Sigmoid colon (tissue), 7 donors: Measurements from ENCODE around the gene ARFGAP1. TPM values are rescaled to one million over a fixed set of nuclear protein-coding genes. Genes with fewer than 3 reads are reported as not detected.

ENCODE experiments used
- DNase-seq: peaks from one replicate; pipeline ENCODE4 v3.0.0-alpha.2; 2019
- H3K27ac ChIP-seq, 4 donors: fragments of 200-600 bp; sonication (generic); one replicate each; pipeline ENCODE4 v1.5.1; 2016 to 2019; ENCODE audit warnings: mild to moderate bottlenecking in 1 of 4
- H3K27me3 ChIP-seq, 3 donors: fragments of 200-600 bp; sonication (generic); one replicate each; pipeline ENCODE4 v1.5.1; 2019; ENCODE audit warnings: mild to moderate bottlenecking in 1 of 3
- H3K36me3 ChIP-seq, 4 donors: fragments of 200-600 bp; sonication (generic); one replicate each; pipeline ENCODE4 v1.5.1; 2016 to 2019
- H3K4me1 ChIP-seq, 4 donors: fragments of 200-600 bp; sonication (generic); one replicate each; pipeline ENCODE4 v1.5.1; 2017 to 2019
- H3K4me3 ChIP-seq, 4 donors: fragments of 200-600 bp; sonication (generic); one replicate each; pipeline ENCODE4 v1.5.1; 2017 to 2019; ENCODE audit warnings: mild to moderate bottlenecking in 2 of 4, moderate library complexity in 1 of 4
- H3K9me3 ChIP-seq, 4 donors: fragments of 200-600 bp in 3 of 4; sonication (generic) in 3 of 4; one replicate each; pipeline versions ENCODE4 v1.5.1 to v1.6.1; 2013 to 2019
- CTCF ChIP-seq, 4 experiments: fragments of 450-650 bp in 3 of 4; fragments of 200-600 bp in 1 of 4; IDR thresholded peaks; one replicate each; pipeline ENCODE4 v1.5.1; 2016 to 2019; ENCODE audit warnings: antibody characterized with exemption in 4 of 4, mild to moderate bottlenecking in 3 of 4, moderate library complexity in 2 of 4
- EP300 ChIP-seq, 4 donors: sonication (generic); formaldehyde crosslinking; IDR thresholded peaks; one replicate each; pipeline ENCODE4 v1.6.1; 2017; ENCODE audit warnings: antibody characterized with exemption in 4 of 4
- POLR2A ChIP-seq, 2 donors: fragments of 450-650 bp; IDR thresholded peaks; one replicate each; pipeline ENCODE4 v1.6.1; 2016; ENCODE audit warnings: antibody characterized with exemption in 2 of 2, mild to moderate bottlenecking in 2 of 2, moderate library complexity in 2 of 2
- POLR2AphosphoS5 ChIP-seq, 4 donors: sonication (generic); formaldehyde crosslinking; IDR thresholded peaks; one replicate each; pipeline ENCODE4 v1.6.1; 2017; ENCODE audit warnings: antibody characterized with exemption in 4 of 4
- WGBS, 2 donors: extraction: QIAGEN DNeasy Blood & Tissue Kit; methylation state at CpG; one replicate each; pipeline ENCODE4 v1.1.7; 2013; 5-methylcytosine and 5-hydroxymethylcytosine counted together
- intact Hi-C: fragments of 100-400 bp; cut with DNase I; formaldehyde crosslinking; loops from one replicate; pipeline ENCODE4 v1.15.1; 2023
- polyA plus RNA-seq, 3 donors: library from polyadenylated mRNA; stranded (reverse); fragments of 200-250 nt; gene quantifications; one replicate each; pipeline ENCODE4 v1.2.3, GENCODE V29; 2013
- total RNA-seq, 4 donors: library from RNA; depleted of rRNA; stranded (reverse); fragments of >200 nt; gene quantifications; one replicate each; pipeline ENCODE4 v1.1.0, GENCODE V29; 2016
- donor health status: healthy with polysubstance abuse.
- donor health status: Bipolar disorder and iron deficiency.
- donor health status: healthy.

ARFGAP1 gene
- total and polyA plus RNA-seq, 7 donors, result 19.8 to 109 (median 31.8) TPM

GRCh38 chr20:63293871-63294535 is 21.4 kb downstream of the ARFGAP1 start:
- intact Hi-C loops, result no loop called here
- WGBS, 2 donors, result 48 to 62% methylated on average over 20 to 22 of the region's 22 CpGs
- DNase-seq, result no peak
- H3K27ac ChIP-seq, result no peak overlapping the region
- H3K36me3 ChIP-seq, result peaks cover 0 to 6% (median 0%) of the 10 kb centered on the region in 4 donors
- H3K9me3 ChIP-seq, result no peaks in the 10 kb centered on the region
- TF ChIP-seq CTCF (IDR thresholded peaks at IDR 0.05), result no peak
- TF ChIP-seq POLR2A (IDR thresholded peaks at IDR 0.05), result no peak
- TF ChIP-seq POLR2AphosphoS5 (IDR thresholded peaks at IDR 0.05), result no peak
- no peak overlapping the region for H3K4me3 ChIP-seq
- H3K4me1 ChIP-seq, result peaks cover 0 to 7% (median 4%) of the 10 kb centered on the region in 4 donors
- H3K27me3 ChIP-seq, result peaks cover 21 to 65% (median 54%) of the 10 kb centered on the region in 3 donors

GRCh38 chr20:63294536-63294900 is 21.9 kb downstream of the ARFGAP1 start:
- Histone ChIP-seq H3K27me3 (peaks cover 21 to 70% (median 59%) of the 10 kb centered on the region in 3 donors), H3K4me1 (peaks cover 0 to 7% (median 4%) of the 10 kb centered on the region in 4 donors), H3K36me3 (peaks cover 0 to 1% (median 0%) of the 10 kb centered on the region in 4 donors), H3K4me3 (no peak overlapping the region), H3K9me3 (no peaks in the 10 kb centered on the region), H3K27ac (no peak overlapping the region)
- 79 to 85% methylated on average over 12 of the region's 12 CpGs for WGBS, 2 donors
- TF ChIP-seq CTCF (IDR thresholded peaks at IDR 0.05), result no peak
- no peak for TF ChIP-seq POLR2AphosphoS5 (IDR thresholded peaks at IDR 0.05)
- TF ChIP-seq EP300 (IDR thresholded peaks at IDR 0.05), result no peak
- no peak for TF ChIP-seq POLR2A (IDR thresholded peaks at IDR 0.05)
- intact Hi-C loops, result no loop called here
- DNase-seq, result no peak

- H3K4me1 ChIP-seq, result peaks cover 0 to 7% (median 4%) of the 10 kb centered on the region in 4 donors
- no peaks in the 10 kb centered on the region for H3K36me3 ChIP-seq
- no peak overlapping the region for H3K27ac ChIP-seq
- peaks cover 21 to 74% (median 60%) of the 10 kb centered on the region in 3 donors for H3K27me3 ChIP-seq
- DNase-seq, result no peak
- no peaks in the 10 kb centered on the region for H3K9me3 ChIP-seq
- intact Hi-C loops, result no loop called here
- TF ChIP-seq CTCF (IDR thresholded peaks at IDR 0.05), result no peak
- TF ChIP-seq POLR2A (IDR thresholded peaks at IDR 0.05), result no peak
- no peak for TF ChIP-seq EP300 (IDR thresholded peaks at IDR 0.05)
- no peak for TF ChIP-seq POLR2AphosphoS5 (IDR thresholded peaks at IDR 0.05)
- H3K4me3 ChIP-seq, result no peak overlapping the region
- 34 to 47% methylated on average over 19 of the region's 19 CpGs for WGBS, 2 donors
These were observed 22.4 kb downstream of the ARFGAP1 start for GRCh38 chr20:63295018-63295417.

- WGBS, 2 donors, result 26 to 32% methylated on average over 17 of the region's 17 CpGs
- H3K36me3 ChIP-seq, result no peaks in the 10 kb centered on the region
- H3K4me3 ChIP-seq, result no peak overlapping the region
- no peak for TF ChIP-seq EP300 (IDR thresholded peaks at IDR 0.05)
- TF ChIP-seq POLR2A (IDR thresholded peaks at IDR 0.05), result no peak
- no peak for TF ChIP-seq CTCF (IDR thresholded peaks at IDR 0.05)
- no peak for TF ChIP-seq POLR2AphosphoS5 (IDR thresholded peaks at IDR 0.05)
- H3K4me1 ChIP-seq, result peaks cover 0 to 7% (median 4%) of the 10 kb centered on the region in 4 donors
- intact Hi-C loops, result no loop called here
- no peak overlapping the region for H3K27ac ChIP-seq
- H3K27me3 ChIP-seq, result peaks cover 21 to 78% (median 60%) of the 10 kb centered on the region in 3 donors
- DNase-seq, result no peak
- H3K9me3 ChIP-seq, result no peaks in the 10 kb centered on the region
These were observed 22.8 kb downstream of the ARFGAP1 start for GRCh38 chr20:63295422-63295821.
